ENCODE measurements around the gene STEAP4.
"Not testable (repeated sequence)": the region's sequence is repeated elsewhere in the genome, so short reads cannot be mapped to it uniquely, and the experiment has no call there.

GRCh38 chr7:88258296-88258695 is 48.4 kb downstream of the STEAP4 start:
- TF ChIP-seq, protein P1, sequence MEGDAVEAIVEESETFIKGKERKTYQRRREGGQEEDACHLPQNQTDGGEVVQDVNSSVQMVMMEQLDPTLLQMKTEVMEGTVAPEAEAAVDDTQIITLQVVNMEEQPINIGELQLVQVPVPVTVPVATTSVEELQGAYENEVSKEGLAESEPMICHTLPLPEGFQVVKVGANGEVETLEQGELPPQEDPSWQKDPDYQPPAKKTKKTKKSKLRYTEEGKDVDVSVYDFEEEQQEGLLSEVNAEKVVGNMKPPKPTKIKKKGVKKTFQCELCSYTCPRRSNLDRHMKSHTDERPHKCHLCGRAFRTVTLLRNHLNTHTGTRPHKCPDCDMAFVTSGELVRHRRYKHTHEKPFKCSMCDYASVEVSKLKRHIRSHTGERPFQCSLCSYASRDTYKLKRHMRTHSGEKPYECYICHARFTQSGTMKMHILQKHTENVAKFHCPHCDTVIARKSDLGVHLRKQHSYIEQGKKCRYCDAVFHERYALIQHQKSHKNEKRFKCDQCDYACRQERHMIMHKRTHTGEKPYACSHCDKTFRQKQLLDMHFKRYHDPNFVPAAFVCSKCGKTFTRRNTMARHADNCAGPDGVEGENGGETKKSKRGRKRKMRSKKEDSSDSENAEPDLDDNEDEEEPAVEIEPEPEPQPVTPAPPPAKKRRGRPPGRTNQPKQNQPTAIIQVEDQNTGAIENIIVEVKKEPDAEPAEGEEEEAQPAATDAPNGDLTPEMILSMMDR (conservative IDR thresholded peaks at IDR 0.05; ENCODE audit: low read depth in 2 of 2) = not testable (repeated sequence)
- TF ChIP-seq EZH2 (IDR thresholded peaks at IDR 0.05; ENCODE audit: low read depth, unreplicated experiment); POLR2AphosphoS5 (IDR thresholded peaks at IDR 0.05; ENCODE audit: low read depth); EZH2phosphoT487 (IDR thresholded peaks at IDR 0.05; ENCODE audit: unreplicated experiment): not testable (repeated sequence)
- TF ChIP-seq, protein P2, sequence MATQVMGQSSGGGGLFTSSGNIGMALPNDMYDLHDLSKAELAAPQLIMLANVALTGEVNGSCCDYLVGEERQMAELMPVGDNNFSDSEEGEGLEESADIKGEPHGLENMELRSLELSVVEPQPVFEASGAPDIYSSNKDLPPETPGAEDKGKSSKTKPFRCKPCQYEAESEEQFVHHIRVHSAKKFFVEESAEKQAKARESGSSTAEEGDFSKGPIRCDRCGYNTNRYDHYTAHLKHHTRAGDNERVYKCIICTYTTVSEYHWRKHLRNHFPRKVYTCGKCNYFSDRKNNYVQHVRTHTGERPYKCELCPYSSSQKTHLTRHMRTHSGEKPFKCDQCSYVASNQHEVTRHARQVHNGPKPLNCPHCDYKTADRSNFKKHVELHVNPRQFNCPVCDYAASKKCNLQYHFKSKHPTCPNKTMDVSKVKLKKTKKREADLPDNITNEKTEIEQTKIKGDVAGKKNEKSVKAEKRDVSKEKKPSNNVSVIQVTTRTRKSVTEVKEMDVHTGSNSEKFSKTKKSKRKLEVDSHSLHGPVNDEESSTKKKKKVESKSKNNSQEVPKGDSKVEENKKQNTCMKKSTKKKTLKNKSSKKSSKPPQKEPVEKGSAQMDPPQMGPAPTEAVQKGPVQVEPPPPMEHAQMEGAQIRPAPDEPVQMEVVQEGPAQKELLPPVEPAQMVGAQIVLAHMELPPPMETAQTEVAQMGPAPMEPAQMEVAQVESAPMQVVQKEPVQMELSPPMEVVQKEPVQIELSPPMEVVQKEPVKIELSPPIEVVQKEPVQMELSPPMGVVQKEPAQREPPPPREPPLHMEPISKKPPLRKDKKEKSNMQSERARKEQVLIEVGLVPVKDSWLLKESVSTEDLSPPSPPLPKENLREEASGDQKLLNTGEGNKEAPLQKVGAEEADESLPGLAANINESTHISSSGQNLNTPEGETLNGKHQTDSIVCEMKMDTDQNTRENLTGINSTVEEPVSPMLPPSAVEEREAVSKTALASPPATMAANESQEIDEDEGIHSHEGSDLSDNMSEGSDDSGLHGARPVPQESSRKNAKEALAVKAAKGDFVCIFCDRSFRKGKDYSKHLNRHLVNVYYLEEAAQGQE (IDR thresholded peaks at IDR 0.05; ENCODE audit: unreplicated experiment) = not testable (repeated sequence)

Measured in GM23338 (cell line).